HepG2 (cell line): ENCODE results near the gene SIGMAR1. TPM values are rescaled to one million over a fixed set of nuclear protein-coding genes. Genes with fewer than 3 reads are reported as not detected.

ENCODE experiments used
- ATAC-seq: fragments of 200-7000 bp; cut with Tn5 transposase; 3 replicates; pipeline ENCODE4 v1.9.1; 2020; ENCODE audit warnings: mild to moderate bottlenecking, moderate library complexity
- BruUV-seq: library from RNA; stranded (reverse); fragments of 400-500 nt; replicated peaks from 2 replicates; lab custom pipeline; 2021; lab: Mats Ljungman, UMichigan
- CTCF ChIA-PET: fragments of 300-600 bp; formaldehyde crosslinking; extraction: SDS; loops from one replicate; lab custom pipeline; 2021; ENCODE audit warnings: low total read pairs, inconsistent platforms, low intra/inter-chr PET ratio; lab: Yijun Ruan, JAX
- POLR2A ChIA-PET: fragments of 350-600 bp; sonication (Branson Sonifier 250); formaldehyde crosslinking; loops from one replicate; lab custom pipeline; 2020; ENCODE audit warnings: antibody characterized with exemption, inconsistent platforms; lab: Yijun Ruan, JAX
- DNase-seq: peaks from one replicate; pipeline ENCODE4 v3.0.0-alpha.2; 2015; ENCODE audit warnings: low spot score
- FAIRE-seq: peaks from 3 replicates; lab custom pipeline; 2011; peaks lifted over from hg19 to GRCh38; lab: Jason Lieb, UNC
- H2AFZ ChIP-seq: one replicate; pipeline ENCODE4 v1.6.1; 2011; ENCODE audit warnings: low read length, inconsistent platforms
- H3K27ac ChIP-seq: fragments of 300-600 bp; 3 replicates; pipeline ENCODE4 v1.8.0; 2011; ENCODE audit warnings: mixed run types, mild to moderate bottlenecking, mixed read lengths, low read length, inconsistent platforms; ENCODE audit not compliant: insufficient read depth; ENCODE audit errors: extremely low read length
- H3K27me3 ChIP-seq, 2 experiments: fragments of 200-600 bp in 1 of 2; 2 replicates in 1 of 2; 3 replicates in 1 of 2; pipeline versions ENCODE4 v1.6.0 to v1.8.0; 2011; ENCODE audit warnings: low read length in 2 of 2, mild to moderate bottlenecking in 2 of 2, moderate library complexity in 2 of 2, inconsistent platforms in 1 of 2; ENCODE audit not compliant: insufficient read depth in 2 of 2, control insufficient read depth in 1 of 2
- H3K36me3 ChIP-seq, 2 experiments: fragments of 200-600 bp in 1 of 2; replicated peaks in 1 of 2; 2 replicates in 1 of 2; 3 replicates in 1 of 2; pipeline versions ENCODE4 v1.5.1 to v1.8.0; 2011; ENCODE audit warnings: low read length in 2 of 2, inconsistent platforms in 1 of 2; ENCODE audit not compliant: insufficient read depth in 2 of 2, control insufficient read depth in 1 of 2
- H3K4me1 ChIP-seq: 2 replicates; pipeline ENCODE4 v1.5.1; 2012; ENCODE audit warnings: low read length, inconsistent platforms; ENCODE audit not compliant: insufficient read depth
- H3K4me2 ChIP-seq: 2 replicates; pipeline ENCODE4 v1.6.0; 2011; ENCODE audit warnings: low read depth, low read length, inconsistent platforms
- H3K4me3 ChIP-seq, 3 experiments: fragments of 200-600 bp in 1 of 3; sonication (generic), shearing (Covaris generic) in 1 of 3; replicated peaks in 1 of 3; 2 replicates each; pipeline ENCODE4 v1.5.1; 2011 to 2016; ENCODE audit warnings: low read length in 3 of 3, inconsistent platforms in 2 of 3, low read depth in 2 of 3, mild to moderate bottlenecking in 2 of 3, control low read depth in 1 of 3, mixed read lengths in 1 of 3; ENCODE audit not compliant: insufficient read depth in 1 of 3
- H3K79me2 ChIP-seq: one replicate; pipeline ENCODE4 v1.6.1; 2011; ENCODE audit warnings: low read length, inconsistent platforms; ENCODE audit not compliant: insufficient read depth
- H3K9ac ChIP-seq: 2 replicates; pipeline ENCODE4 v1.6.0; 2011; ENCODE audit warnings: mild to moderate bottlenecking, low read depth, low read length, inconsistent platforms; ENCODE audit not compliant: insufficient read depth
- H3K9me3 ChIP-seq: 2 replicates; pipeline ENCODE4 v1.5.1; 2012; ENCODE audit warnings: mild to moderate bottlenecking, low read length
- H4K20me1 ChIP-seq: 2 replicates; pipeline ENCODE4 v1.6.0; 2011; ENCODE audit warnings: inconsistent platforms, mild to moderate bottlenecking, low read length, moderate library complexity; ENCODE audit not compliant: insufficient read depth
- CREM ChIP-seq, 2 experiments: sonication (generic) in 1 of 2; formaldehyde crosslinking in 1 of 2; IDR thresholded peaks; 2 replicates each; pipeline versions ENCODE4 v1.4.0 to v1.6.1; 2016 to 2020; ENCODE audit warnings: antibody characterized with exemption in 1 of 2, mild to moderate bottlenecking in 1 of 2, missing genetic modification reagents in 1 of 2
- DRAP1 ChIP-seq: IDR thresholded peaks from 2 replicates; pipeline ENCODE4 v1.6.1; 2016; ENCODE audit warnings: missing genetic modification reagents, missing compliant biosample characterization
- GATAD1 ChIP-seq: IDR thresholded peaks from 2 replicates; pipeline ENCODE4 v1.6.1; 2016; ENCODE audit warnings: missing genetic modification reagents, missing compliant biosample characterization
- HNF4A ChIP-seq: sonication (generic); formaldehyde crosslinking; IDR thresholded peaks from 2 replicates; pipeline ENCODE4 v1.4.0; 2020; ENCODE audit warnings: missing genetic modification reagents
- KDM2A ChIP-seq: sonication (generic); formaldehyde crosslinking; IDR thresholded peaks from 2 replicates; pipeline ENCODE4 v1.4.0; 2020; ENCODE audit warnings: low read depth, missing genetic modification reagents, borderline replicate concordance
- KDM4B ChIP-seq: sonication (generic); formaldehyde crosslinking; IDR thresholded peaks from 2 replicates; pipeline ENCODE4 v1.4.0; 2020; ENCODE audit warnings: missing genetic modification reagents
- MEIS1 ChIP-seq: sonication (generic); formaldehyde crosslinking; IDR thresholded peaks from 2 replicates; pipeline ENCODE4 v1.9.0; 2021; ENCODE audit warnings: mild to moderate bottlenecking, missing genetic modification reagents, moderate library complexity, borderline replicate concordance
- RBAK ChIP-seq: sonication (generic); formaldehyde crosslinking; IDR thresholded peaks from 2 replicates; pipeline ENCODE4 v1.5.1; 2020; ENCODE audit warnings: mild to moderate bottlenecking, missing genetic modification reagents
- RBFOX2 ChIP-seq: fragments of 200-400 bp; formaldehyde crosslinking; IDR thresholded peaks from 2 replicates; pipeline ENCODE4 v1.6.1; 2017; ENCODE audit warnings: low read depth, mild to moderate bottlenecking, low read length
- SKI ChIP-seq: fragments of 450-650 bp; IDR thresholded peaks from one replicate; pipeline ENCODE4 v1.6.1; 2018; ENCODE audit warnings: mild to moderate bottlenecking; ENCODE audit not compliant: partially characterized antibody
- TCF12 ChIP-seq, 2 experiments: fragments of 450-650 bp in 1 of 2; sonication (generic) in 1 of 2; formaldehyde crosslinking in 1 of 2; IDR thresholded peaks; 2 replicates each; pipeline versions ENCODE4 v1.6.1 to v1.8.0; 2017 to 2022; ENCODE audit warnings: antibody characterized with exemption in 1 of 2, mild to moderate bottlenecking in 1 of 2, missing genetic modification reagents in 1 of 2, moderate library complexity in 1 of 2
- THAP11 ChIP-seq: IDR thresholded peaks from 2 replicates; pipeline ENCODE4 v1.6.1; 2016; ENCODE audit warnings: missing biosample characterization, missing genetic modification reagents
- ZBTB14 ChIP-seq: sonication (generic); formaldehyde crosslinking; IDR thresholded peaks from 2 replicates; pipeline ENCODE4 v1.4.0; 2020; ENCODE audit warnings: missing genetic modification reagents
- ZMYM2 ChIP-seq: sonication (generic); formaldehyde crosslinking; IDR thresholded peaks from 2 replicates; pipeline ENCODE4 v1.8.0; 2022; ENCODE audit warnings: mild to moderate bottlenecking, missing genetic modification reagents
- ZNF468 ChIP-seq: sonication (generic); formaldehyde crosslinking; IDR thresholded peaks from 2 replicates; pipeline ENCODE4 v1.8.0; 2022; ENCODE audit warnings: mild to moderate bottlenecking, moderate library complexity, missing genetic modification reagents
- ZNF577 ChIP-seq: sonication (generic); formaldehyde crosslinking; IDR thresholded peaks from 2 replicates; pipeline ENCODE4 v1.4.0; 2020; ENCODE audit warnings: mild to moderate bottlenecking, low read depth, missing genetic modification reagents, borderline replicate concordance
- ZUFSP ChIP-seq: sonication (generic); formaldehyde crosslinking; IDR thresholded peaks from 2 replicates; pipeline ENCODE4 v1.9.0; 2021; ENCODE audit warnings: missing genetic modification reagents, mild to moderate bottlenecking, borderline replicate concordance
- WGBS: methylation state at CpG from one replicate; pipeline ENCODE4 v1.1.6; 2017; ENCODE audit warnings: low lambda C conversion rate; 5-methylcytosine and 5-hydroxymethylcytosine counted together
- in situ Hi-C: cut with HindIII; loops from 2 replicates; pipeline ENCODE4 v1.10.0; 2017; ENCODE audit warnings: low pct_unique_long_range_greater_than_20kb; ENCODE audit not compliant: extremely low pct_ligation_motif_present
- intact Hi-C: fragments of 100-400 bp; cut with micrococcal nuclease; formaldehyde crosslinking; loops from one replicate; pipeline ENCODE4 v1.10.0; 2022; ENCODE audit not compliant: unreplicated experiment
- polyA plus RNA-seq, 8 experiments: library from polyadenylated mRNA; depleted of rRNA in 3 of 8; stranded (reverse) in 7 of 8; unstranded in 1 of 8; fragments of >200 nt; fragmentation: Illumina TruSeq in 4 of 8; extraction: Trizol in 4 of 8; gene quantifications; 2 replicates each; pipeline versions ENCODE4 v1.2.1 to v1.2.3, GENCODE V29; 2011 to 2016; ENCODE audit warnings: low read depth in 4 of 8, missing spikeins in 1 of 8, mixed read lengths in 1 of 8; ENCODE audit not compliant: insufficient read depth in 1 of 8
- total RNA-seq, 5 experiments: library from RNA; depleted of rRNA; stranded (reverse); fragments of >200 nt; fragmentation: Illumina TruSeq; extraction: Trizol; gene quantifications; 2 replicates each; pipeline ENCODE4 v1.2.3, GENCODE V29; 2016; ENCODE audit warnings: low read depth in 1 of 5

Gene SIGMAR1
- total and polyA plus RNA-seq, 2 of the 13 experiments (the other 11 are each of a cell fraction or from before 2014, with no cell fraction given) = 38.9 to 60.8 TPM

- H3K79me2 ChIP-seq = peaks cover 16% of the 10 kb centered on the region
- intact Hi-C loops (no loop called here), in situ Hi-C loops (no loop called here)
- H3K27ac ChIP-seq = peak within 1 kb of the TSS; percentile 95
- ATAC-seq (peak; percentile 82), FAIRE-seq (peak; percentile 79), DNase-seq (peak; percentile 87)
- peaks cover 75% of the 10 kb centered on the region for H3K4me1 ChIP-seq
- no TSS peak for BruUV-seq
- WGBS = 1% methylated on average over 8 of the region's 43 CpGs
- H2AFZ ChIP-seq = no peak within 1 kb of the TSS
- no peaks in the 10 kb centered on the region; a peak in 1 of 5 replicates for H3K27me3 ChIP-seq
- ChIA-PET POLR2A (interaction anchor here (0.7 to 4.1 kb wide), 11 partner anchors 9 to 55 kb away, joined by 3 to 100 read pairs (median 4); partner anchors contain the start of genes ARID3C, CCL27, DCTN3 and RPP25L), CTCF (interaction anchor here (1.6 to 2.7 kb wide), 4 partner anchors 9 to 55 kb away, joined by 4 to 12 read pairs (median 7); partner anchors contain the start of gene SIGMAR1)
- H3K9me3 ChIP-seq = no peaks in the 10 kb centered on the region
- H3K4me2 ChIP-seq = peak within 1 kb of the TSS; percentile 86
- H4K20me1 ChIP-seq = no peaks in the 10 kb centered on the region
- H3K4me3 ChIP-seq = peak within 1 kb of the TSS; percentile 75 to 88 (median 78)
- H3K36me3 ChIP-seq = peaks cover 8 to 18% of the 10 kb centered on the region in 2 experiments
- peak within 1 kb of the TSS; percentile 89 for H3K9ac ChIP-seq
- TF ChIP-seq ZMYM2 (CRISPR knock-in tag) = peak; percentile 35; the same call in 1 of the 2 replicates
- no peak for TF ChIP-seq ZNF468 (CRISPR knock-in tag)
- TF ChIP-seq KDM4B = peak; percentile 45; the same call in 1 of the 2 replicates
- TF ChIP-seq TCF12 (IDR thresholded peaks at IDR 0.05) = no peak
- 0 out of 2 replicates have a peak, but pooled peaks have one; percentile 57 for TF ChIP-seq TCF12 (CRISPR knock-in tag; IDR thresholded peaks at IDR 0.05)
- no peak for TF ChIP-seq ZUFSP
- TF ChIP-seq KDM2A (CRISPR knock-in tag) = peak; percentile 83
- TF ChIP-seq ZBTB14 = no peak
- peak; percentile 19 for TF ChIP-seq SKI
- TF ChIP-seq MEIS1 (CRISPR knock-in tag) = no peak; the same call in 1 of the 2 replicates
- peak; percentile 93 for TF ChIP-seq RBFOX2
- no peak for TF ChIP-seq ZNF577 (CRISPR knock-in tag)
- TF ChIP-seq GATAD1 (CRISPR knock-in tag) = peak; percentile 75
- peak; percentile 88 for TF ChIP-seq DRAP1
- peak; percentile 61 for TF ChIP-seq HNF4A (CRISPR knock-in tag)
- TF ChIP-seq THAP11 (CRISPR knock-in tag) = peak; percentile 66
- TF ChIP-seq CREM (IDR thresholded peaks at IDR 0.05) = peak; percentile 53; the same call in 1 of the 2 replicates
- TF ChIP-seq CREM (CRISPR knock-in tag; IDR thresholded peaks at IDR 0.05) = no peak
- TF ChIP-seq RBAK (CRISPR knock-in tag) = 0 out of 2 replicates have a peak, but pooled peaks have one; percentile 30
Observed at GRCh38 chr9:34646211-34647083, 8.9 kb upstream of the SIGMAR1 start, which contains the start of gene GALT. Gene GALT, plus strand, starts transcription at chr9:34646675. Its CDS starts 30 bp downstream, at chr9:34646705.
